DMS114 treated with DMSO at 0.1 percent for 48 hours (cell line): ENCODE measurements around the gene GMCL2.

Experiments
- DNase-seq: peaks from one replicate; lab custom pipeline; 2025; ENCODE audit not compliant: unreplicated experiment; lab: John Stamatoyannopoulos, UW

GMCL2 gene

GRCh38 chr5:178145965-178146820, 41.0 kb downstream of the GMCL2 start:
- DNase-seq, result peak; percentile 21

DNA sequence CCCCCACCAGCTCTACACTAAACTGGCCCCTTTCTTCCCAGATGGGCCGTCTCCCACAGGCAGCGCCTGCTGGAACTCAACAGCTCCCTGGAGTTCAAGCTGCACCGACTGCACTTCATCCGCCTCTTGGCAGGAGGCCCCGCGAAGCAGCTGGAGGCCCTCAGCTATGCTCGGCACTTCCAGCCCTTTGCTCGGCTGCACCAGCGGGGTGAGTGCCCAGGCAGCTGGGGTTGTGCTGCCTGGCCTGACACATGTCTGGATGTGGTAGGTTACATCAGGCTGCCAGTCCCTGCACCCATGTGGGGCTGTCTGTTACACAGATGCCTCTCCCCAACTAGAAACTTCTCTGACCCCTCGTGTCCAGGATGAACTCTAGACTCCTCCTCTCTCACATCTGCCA, 43.3 kb downstream of the GMCL2 start:
- DNase-seq, result no peak

GRCh38 chr5:178143246-178143645, 43.9 kb downstream of the GMCL2 start:
- no peak for DNase-seq

- DNase-seq, result no peak
These were observed 44.5 kb downstream of the GMCL2 start for GRCh38 chr5:178142642-178143041.

DNA sequence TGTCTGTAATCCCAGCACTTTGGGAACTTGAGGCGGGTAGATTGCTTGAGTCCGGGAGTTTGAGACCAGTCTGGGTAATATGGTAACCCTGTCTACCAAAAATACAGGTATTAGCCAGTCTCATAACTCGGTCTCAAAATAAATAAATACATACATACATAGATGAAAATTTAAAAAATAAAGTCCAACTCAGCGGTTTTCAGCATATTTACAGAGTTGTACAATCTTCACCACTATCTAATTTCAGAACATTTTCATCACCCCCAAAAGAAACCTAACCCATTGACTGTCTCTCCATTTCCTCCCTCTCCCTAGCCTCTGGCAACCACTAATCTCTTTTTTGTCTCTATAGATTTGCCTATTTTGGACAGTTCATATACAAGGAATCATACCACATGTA, 45.6 kb downstream of the GMCL2 start:
- DNase-seq, result no peak

GRCh38 chr5:178137991-178138390, 49.2 kb downstream of the GMCL2 start:
- DNase-seq, result no peak

DNA sequence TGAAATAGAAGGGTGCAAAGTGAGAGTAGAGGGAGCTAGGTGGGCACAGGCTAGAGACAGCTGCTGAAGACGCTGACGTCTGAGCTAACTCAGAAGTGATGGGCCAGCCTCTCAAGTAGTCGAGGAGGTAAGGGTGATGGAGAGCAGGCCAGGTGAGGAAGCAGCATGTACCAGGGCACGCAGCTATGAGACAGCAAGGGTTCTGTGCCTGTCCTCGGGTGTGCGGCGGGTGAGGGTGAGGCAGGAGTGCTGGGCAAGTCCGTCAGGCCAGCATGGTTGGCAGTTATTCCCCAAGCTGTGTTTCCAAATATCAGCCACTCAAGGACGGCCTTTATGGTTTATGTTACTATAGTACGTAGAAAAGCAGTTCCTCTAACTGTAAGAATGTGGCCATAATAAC, 50.2 kb downstream of the GMCL2 start:
- no peak for DNase-seq
